ENCODE data around the gene ATP1A2. TPM values are rescaled to one million over a fixed set of nuclear protein-coding genes. Genes with fewer than 3 reads are reported as not detected.

The ATP1A2 gene
- total and polyA plus RNA-seq, 2 experiments from 2014 or later: 4.9 to 17.7 TPM

DNA sequence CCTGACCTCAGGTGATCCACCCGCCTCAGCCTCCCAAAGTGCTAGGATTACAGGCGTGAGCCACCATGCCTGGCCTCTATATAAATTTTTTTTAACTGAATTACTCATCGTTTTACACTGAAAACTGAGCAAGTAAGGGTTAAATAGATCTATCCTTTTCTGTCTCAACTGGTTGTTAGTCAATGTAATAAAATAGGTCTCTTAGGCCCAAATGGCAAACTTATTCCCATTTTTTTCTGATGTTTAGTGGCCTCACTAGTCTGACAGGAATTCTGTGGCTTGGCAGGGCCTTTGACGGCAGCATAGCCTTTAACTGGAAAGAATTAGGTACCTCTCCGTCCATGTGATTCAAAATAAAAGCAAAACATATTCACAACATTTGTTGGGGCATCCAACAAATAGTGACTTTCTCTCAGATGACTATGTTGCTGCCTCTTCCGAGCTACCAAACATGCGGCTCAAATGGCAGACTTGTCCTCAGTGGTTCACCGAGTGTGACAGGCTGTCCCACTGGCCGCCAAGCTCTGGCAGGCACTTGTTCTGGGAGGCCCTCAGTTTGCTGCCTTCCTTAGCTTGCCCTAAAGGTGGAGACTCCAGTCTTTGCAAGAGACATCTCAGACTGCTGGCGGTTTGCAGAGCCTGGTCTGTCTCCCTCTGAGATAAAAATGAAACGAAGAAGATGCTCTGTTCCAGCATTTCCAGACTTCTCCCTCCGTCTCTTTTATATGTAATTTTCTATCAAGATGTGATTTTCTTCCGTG, 53.2 kb downstream of the ATP1A2 start:
- ATAC-seq: peak; percentile 80
- peaks cover 61% of the 10 kb centered on the region for H3K4me1 Mint-ChIP-seq
- no peaks in the 10 kb centered on the region for H3K36me3 ChIP-seq (ENCODE audit: insufficient read depth)
- peak overlapping the region; percentile 84 for H3K27ac ChIP-seq (ENCODE audit: low read depth)
- no peaks in the 10 kb centered on the region; the same call in 1 of the 3 replicates for H3K9me3 Mint-ChIP-seq
- no peaks in the 10 kb centered on the region for H3K36me3 Mint-ChIP-seq (ENCODE audit: low read depth)
- TF ChIP-seq POLR2AphosphoS5 (IDR thresholded peaks at IDR 0.05; ENCODE audit: low read depth) (no peak), ZNF114 (CRISPR knock-in tag; IDR thresholded peaks at IDR 0.05) (no peak), NANOG (IDR thresholded peaks at IDR 0.05; ENCODE audit: borderline replicate concordance) (no peak), ZNF331 (CRISPR knock-in tag; IDR thresholded peaks at IDR 0.05; ENCODE audit: low read depth) (peak; percentile 54), STAT1 (IDR thresholded peaks at IDR 0.05; ENCODE audit: unreplicated experiment) (no peak), JUNB (IDR thresholded peaks at IDR 0.05; ENCODE audit: unreplicated experiment) (no peak), EZH2phosphoT487 (IDR thresholded peaks at IDR 0.05; ENCODE audit: unreplicated experiment) (no peak), ZNF462 (CRISPR knock-in tag; IDR thresholded peaks at IDR 0.05) (no peak), EZH2 (IDR thresholded peaks at IDR 0.05; ENCODE audit: low read depth, unreplicated experiment) (no peak), ETS1 (IDR thresholded peaks at IDR 0.05) (no peak), REST (IDR thresholded peaks at IDR 0.05; ENCODE audit: unreplicated experiment) (no peak)
- TF ChIP-seq, protein P1, sequence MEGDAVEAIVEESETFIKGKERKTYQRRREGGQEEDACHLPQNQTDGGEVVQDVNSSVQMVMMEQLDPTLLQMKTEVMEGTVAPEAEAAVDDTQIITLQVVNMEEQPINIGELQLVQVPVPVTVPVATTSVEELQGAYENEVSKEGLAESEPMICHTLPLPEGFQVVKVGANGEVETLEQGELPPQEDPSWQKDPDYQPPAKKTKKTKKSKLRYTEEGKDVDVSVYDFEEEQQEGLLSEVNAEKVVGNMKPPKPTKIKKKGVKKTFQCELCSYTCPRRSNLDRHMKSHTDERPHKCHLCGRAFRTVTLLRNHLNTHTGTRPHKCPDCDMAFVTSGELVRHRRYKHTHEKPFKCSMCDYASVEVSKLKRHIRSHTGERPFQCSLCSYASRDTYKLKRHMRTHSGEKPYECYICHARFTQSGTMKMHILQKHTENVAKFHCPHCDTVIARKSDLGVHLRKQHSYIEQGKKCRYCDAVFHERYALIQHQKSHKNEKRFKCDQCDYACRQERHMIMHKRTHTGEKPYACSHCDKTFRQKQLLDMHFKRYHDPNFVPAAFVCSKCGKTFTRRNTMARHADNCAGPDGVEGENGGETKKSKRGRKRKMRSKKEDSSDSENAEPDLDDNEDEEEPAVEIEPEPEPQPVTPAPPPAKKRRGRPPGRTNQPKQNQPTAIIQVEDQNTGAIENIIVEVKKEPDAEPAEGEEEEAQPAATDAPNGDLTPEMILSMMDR (conservative IDR thresholded peaks at IDR 0.05; ENCODE audit: low read depth in 2 of 2): peak; percentile 24 to 70; a peak in 3 of 4 replicates
- H4K20me1 ChIP-seq (replicated peaks; ENCODE audit: insufficient read depth): no peaks in the 10 kb centered on the region
- H3K4me3 Mint-ChIP-seq: peak overlapping the region; percentile 60
- DNase-seq (ENCODE audit: low spot score): peak; percentile 74
- peaks cover 54% of the 10 kb centered on the region for H3K4me1 ChIP-seq (ENCODE audit: insufficient read depth)
- H3K27me3 ChIP-seq (ENCODE audit: insufficient read depth): no peaks in the 10 kb centered on the region
- H2AFZ ChIP-seq: no peak overlapping the region
- peak overlapping the region; percentile 56 for H3K4me2 ChIP-seq
- H3F3A ChIP-seq (replicated peaks; ENCODE audit: low read depth): peaks cover 20% of the 10 kb centered on the region
- H3K4me3 ChIP-seq: peak overlapping the region; percentile 33
- peak overlapping the region; percentile 95 for H3K27ac Mint-ChIP-seq
- H3K79me2 ChIP-seq (replicated peaks; ENCODE audit: insufficient read depth): no peaks in the 10 kb centered on the region
- peaks cover 9% of the 10 kb centered on the region for H3K9me2 ChIP-seq (ENCODE audit: insufficient read depth)
- peaks cover 22% of the 10 kb centered on the region for H3K27me3 Mint-ChIP-seq (ENCODE audit: insufficient read depth, low read depth, poor library complexity)
